HG03159 (cell line): ENCODE results near the gene C16orf95.
"Not testable (repeated sequence)": the region's sequence is repeated elsewhere in the genome, so short reads cannot be mapped to it uniquely, and the experiment has no call there.

Experiments used
- ATAC-seq: cut with Tn5 transposase; IDR thresholded peaks from one replicate; pipeline ENCODE4 v1.9.1; 2021; ENCODE audit warnings: mild to moderate bottlenecking, moderate library complexity; ENCODE audit not compliant: unreplicated experiment

Gene C16orf95

GRCh38 chr16:87259431-87259830 is 57.8 kb downstream of the C16orf95 start:
- ATAC-seq: no peak

GRCh38 chr16:87258653-87259052 is 58.5 kb downstream of the C16orf95 start:
- ATAC-seq: not testable (repeated sequence)

- ATAC-seq: no peak
These were observed 61.3 kb downstream of the C16orf95 start for GRCh38 chr16:87255866-87256265.

GRCh38 chr16:87254734-87255133 is 62.5 kb downstream of the C16orf95 start:
- ATAC-seq: no peak

- no peak for ATAC-seq
These were observed 62.9 kb downstream of the C16orf95 start for GRCh38 chr16:87254296-87254695.

- ATAC-seq: no peak
These were observed 63.7 kb downstream of the C16orf95 start for GRCh38 chr16:87253536-87253935.
